Measurements from ENCODE around the gene FATE1.

DNA sequence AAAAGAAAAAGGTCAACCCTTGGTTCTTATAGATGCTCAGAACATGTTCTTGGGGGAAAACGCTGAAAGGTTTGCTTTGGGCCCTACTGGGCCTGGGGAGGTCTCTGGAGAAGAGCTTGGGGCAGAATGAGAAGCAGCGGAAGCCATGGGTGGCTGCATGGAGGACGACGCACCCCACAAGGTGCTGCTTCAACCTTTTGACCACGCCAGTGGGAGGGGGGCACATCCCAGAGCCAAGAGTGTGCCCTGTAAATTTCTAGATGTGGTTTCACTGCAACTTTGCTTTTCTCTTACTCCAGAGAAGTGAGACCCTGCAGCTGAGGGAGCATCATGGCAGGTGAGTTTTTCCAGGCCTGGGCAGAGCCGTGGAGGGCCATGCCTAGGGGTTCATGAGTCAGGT is 17.4 kb upstream of the FATE1 start:
- TF ChIP-seq, protein P1, sequence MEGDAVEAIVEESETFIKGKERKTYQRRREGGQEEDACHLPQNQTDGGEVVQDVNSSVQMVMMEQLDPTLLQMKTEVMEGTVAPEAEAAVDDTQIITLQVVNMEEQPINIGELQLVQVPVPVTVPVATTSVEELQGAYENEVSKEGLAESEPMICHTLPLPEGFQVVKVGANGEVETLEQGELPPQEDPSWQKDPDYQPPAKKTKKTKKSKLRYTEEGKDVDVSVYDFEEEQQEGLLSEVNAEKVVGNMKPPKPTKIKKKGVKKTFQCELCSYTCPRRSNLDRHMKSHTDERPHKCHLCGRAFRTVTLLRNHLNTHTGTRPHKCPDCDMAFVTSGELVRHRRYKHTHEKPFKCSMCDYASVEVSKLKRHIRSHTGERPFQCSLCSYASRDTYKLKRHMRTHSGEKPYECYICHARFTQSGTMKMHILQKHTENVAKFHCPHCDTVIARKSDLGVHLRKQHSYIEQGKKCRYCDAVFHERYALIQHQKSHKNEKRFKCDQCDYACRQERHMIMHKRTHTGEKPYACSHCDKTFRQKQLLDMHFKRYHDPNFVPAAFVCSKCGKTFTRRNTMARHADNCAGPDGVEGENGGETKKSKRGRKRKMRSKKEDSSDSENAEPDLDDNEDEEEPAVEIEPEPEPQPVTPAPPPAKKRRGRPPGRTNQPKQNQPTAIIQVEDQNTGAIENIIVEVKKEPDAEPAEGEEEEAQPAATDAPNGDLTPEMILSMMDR (IDR thresholded peaks at IDR 0.05 in 8 of 11, conservative IDR thresholded peaks at IDR 0.05 in 3 of 11), result no peak
- TF ChIP-seq POLR2AphosphoS5 (IDR thresholded peaks at IDR 0.05), result no peak
- no peak for TF ChIP-seq POLR2A (IDR thresholded peaks at IDR 0.05)

Measured in spleen (tissue), 7 donors.